Measurements from ENCODE around the gene E2F1. TPM values are rescaled to one million over a fixed set of nuclear protein-coding genes. Genes with fewer than 3 reads are reported as not detected.

Gene E2F1
- total RNA-seq, 4 donors from 2014 or later, result 2.1 to 4.8 (median 3.1) TPM

- Histone ChIP-seq H3K9me3 (no peaks in the 10 kb centered on the region), H3K4me3 (no peak overlapping the region), H3K4me1 (peaks cover 28 to 63% (median 29%) of the 10 kb centered on the region in 3 donors), H3K27me3 (no peaks in the 10 kb centered on the region), H3K36me3 (peaks cover 0 to 4% (median 0%) of the 10 kb centered on the region in 3 donors), H3K27ac (peak overlapping the region; percentile 81 to 94 (median 88))
- DNase-seq, result no peak
- intact Hi-C loops (cut with DNase I), result no loop called here
- 96 to 100% methylated on average over 4 to 7 of the region's 11 CpGs for whole genome bisulfite sequencing, 2 donors
- TF ChIP-seq CTCF (IDR thresholded peaks at IDR 0.05) (no peak), POLR2A (IDR thresholded peaks at IDR 0.05) (no peak)
These were observed 10.1 kb downstream of the E2F1 start for GRCh38 chr20:33676121-33676520.

GRCh38 chr20:33675136-33675959 is 10.8 kb downstream of the E2F1 start:
- 44 to 57% methylated on average over 14 to 16 of the region's 16 CpGs for WGBS, 2 donors
- no peak for DNase-seq
- Histone ChIP-seq H3K27me3 (no peaks in the 10 kb centered on the region), H3K27ac (peak overlapping the region; percentile 81 to 94 (median 88)), H3K4me1 (peaks cover 28 to 67% (median 29%) of the 10 kb centered on the region in 3 donors), H3K4me3 (peak overlapping the region; percentile 61 to 87 (median 69)), H3K36me3 (peaks cover 0 to 11% (median 0%) of the 10 kb centered on the region in 3 donors), H3K9me3 (no peaks in the 10 kb centered on the region)
- intact Hi-C loops (cut with DNase I), result no loop called here
- TF ChIP-seq POLR2A (IDR thresholded peaks at IDR 0.05) (no peak), CTCF (IDR thresholded peaks at IDR 0.05) (no peak)

GRCh38 chr20:33674294-33675135 is 11.7 kb downstream of the E2F1 start, which contains the start of gene NECAB3:
Gene NECAB3 (minus strand): TSS chr20:33674428. CDS start chr20:33674352, 76 bp downstream.
- intact Hi-C loops (cut with DNase I), result no loop called here
- 12 to 13% methylated on average over 13 to 20 of the region's 73 CpGs for WGBS, 2 donors
- peaks cover 0 to 20% (median 0%) of the 10 kb centered on the region in 3 donors for H3K36me3 ChIP-seq
- no peak for DNase-seq
- peak within 1 kb of the TSS; percentile 61 to 87 (median 69) for H3K4me3 ChIP-seq
- H3K9me3 ChIP-seq, result no peaks in the 10 kb centered on the region
- H3K27ac ChIP-seq, result peak within 1 kb of the TSS; percentile 81 to 94 (median 88)
- peak in 2 of 4 donors; percentile 44 to 47 for TF ChIP-seq POLR2A (IDR thresholded peaks at IDR 0.05)
- no peak for TF ChIP-seq CTCF (IDR thresholded peaks at IDR 0.05)
- H3K4me1 ChIP-seq, result peaks cover 28 to 71% (median 29%) of the 10 kb centered on the region in 3 donors
- no peaks in the 10 kb centered on the region for H3K27me3 ChIP-seq

- WGBS, 2 donors, result 12 to 60% methylated on average over 5 to 19 of the region's 29 CpGs
- intact Hi-C loops (cut with DNase I), result no loop called here
- no peaks in the 10 kb centered on the region for H3K27me3 ChIP-seq
- H3K9me3 ChIP-seq, result no peaks in the 10 kb centered on the region
- TF ChIP-seq POLR2A (IDR thresholded peaks at IDR 0.05) (no peak), CTCF (IDR thresholded peaks at IDR 0.05) (no peak)
- peaks cover 28 to 79% (median 29%) of the 10 kb centered on the region in 3 donors for H3K4me1 ChIP-seq
- peaks cover 0 to 28% (median 0%) of the 10 kb centered on the region in 3 donors for H3K36me3 ChIP-seq
- peak overlapping the region; percentile 61 to 87 (median 69) for H3K4me3 ChIP-seq
- no peak for DNase-seq
- H3K27ac ChIP-seq, result peak overlapping the region; percentile 81 to 94 (median 88)
These were observed 12.5 kb downstream of the E2F1 start for GRCh38 chr20:33673410-33674293.

All from esophagus squamous epithelium (tissue), 5 donors.